ENCODE results near the gene ROPN1. TPM values are rescaled to one million over a fixed set of nuclear protein-coding genes. Genes with fewer than 3 reads are reported as not detected.
"Not testable (repeated sequence)": the region's sequence is repeated elsewhere in the genome, so short reads cannot be mapped to it uniquely, and the experiment has no call there.

ROPN1 gene
- total RNA-seq, 1 experiment from 2014 or later = not detected

- H3K36me3 ChIP-seq (ENCODE audit: low read depth, low read length); H3F3A ChIP-seq (ENCODE audit: low read length, unreplicated experiment); H3K79me2 ChIP-seq (ENCODE audit: low read length); H3K4me2 ChIP-seq (ENCODE audit: low read length); H3K4me3 ChIP-seq (ENCODE audit: low read length); POLR2A ChIA-PET (ENCODE audit: unreplicated experiment); H3K27ac ChIP-seq (ENCODE audit: low read length); intact Hi-C loops (cut with micrococcal nuclease); CTCF ChIA-PET; H3K9me2 ChIP-seq (replicated peaks; ENCODE audit: low read length); DNase-seq; H2AFZ ChIP-seq (ENCODE audit: low read length); ATAC-seq; H3K4me1 ChIP-seq (ENCODE audit: insufficient read depth, low read length); H4K20me1 ChIP-seq (ENCODE audit: low read length); H3K9me3 ChIP-seq (ENCODE audit: low read length); BruUV-seq (replicated peaks); H3K9ac ChIP-seq (ENCODE audit: low read length): not testable (repeated sequence)
- H3K27me3 ChIP-seq (ENCODE audit: low read length) = peaks cover 18% of the 10 kb centered on the region
These were observed 16.9 kb downstream of the ROPN1 start for GRCh38 chr3:123975030-123975429.

GRCh38 chr3:123971406-123971805 lies 20.5 kb downstream of the ROPN1 start:
- Histone ChIP-seq H2AFZ (ENCODE audit: low read length) (no peak overlapping the region), H3K4me1 (ENCODE audit: insufficient read depth, low read length) (peaks cover 3% of the 10 kb centered on the region; the same call in 1 of the 2 replicates), H3K79me2 (ENCODE audit: low read length) (no peaks in the 10 kb centered on the region), H3K9me2 (replicated peaks; ENCODE audit: low read length) (no peaks in the 10 kb centered on the region), H3K36me3 (ENCODE audit: low read depth, low read length) (no peaks in the 10 kb centered on the region), H4K20me1 (ENCODE audit: low read length) (no peaks in the 10 kb centered on the region), H3F3A (ENCODE audit: low read length, unreplicated experiment) (no peaks in the 10 kb centered on the region), H3K27me3 (ENCODE audit: low read length) (peaks cover 26% of the 10 kb centered on the region), H3K4me3 (ENCODE audit: low read length) (no peak overlapping the region), H3K4me2 (ENCODE audit: low read length) (no peak overlapping the region), H3K9me3 (ENCODE audit: low read length) (no peaks in the 10 kb centered on the region), H3K9ac (ENCODE audit: low read length) (no peak overlapping the region), H3K27ac (ENCODE audit: low read length) (no peak overlapping the region)
- intact Hi-C loops (cut with micrococcal nuclease) = no loop called here
- no TSS peak for BruUV-seq (replicated peaks)
- ATAC-seq = no peak
- ChIA-PET CTCF (no interaction called here), POLR2A (ENCODE audit: unreplicated experiment) (no interaction called here)
- TF ChIP-seq EZH2phosphoT487 (IDR thresholded peaks at IDR 0.05; ENCODE audit: borderline replicate concordance, low read length) = no peak
- DNase-seq = no peak

GRCh38 chr3:123967260-123967659 lies 24.7 kb downstream of the ROPN1 start:
- H3K27me3 ChIP-seq (ENCODE audit: low read length) = peaks cover 26% of the 10 kb centered on the region
- DNase-seq; ATAC-seq; intact Hi-C loops (cut with micrococcal nuclease); H2AFZ ChIP-seq (ENCODE audit: low read length); H3K9ac ChIP-seq (ENCODE audit: low read length); H3F3A ChIP-seq (ENCODE audit: low read length, unreplicated experiment); POLR2A ChIA-PET (ENCODE audit: unreplicated experiment); H3K4me3 ChIP-seq (ENCODE audit: low read length); H3K9me2 ChIP-seq (replicated peaks; ENCODE audit: low read length); CTCF ChIA-PET; H3K9me3 ChIP-seq (ENCODE audit: low read length); BruUV-seq (replicated peaks); H3K36me3 ChIP-seq (ENCODE audit: low read depth, low read length); H3K4me2 ChIP-seq (ENCODE audit: low read length); H3K4me1 ChIP-seq (ENCODE audit: insufficient read depth, low read length); H3K27ac ChIP-seq (ENCODE audit: low read length); H3K79me2 ChIP-seq (ENCODE audit: low read length); H4K20me1 ChIP-seq (ENCODE audit: low read length): not testable (repeated sequence)

- H3K27ac ChIP-seq (ENCODE audit: low read length); H3K4me1 ChIP-seq (ENCODE audit: insufficient read depth, low read length); H3K79me2 ChIP-seq (ENCODE audit: low read length); H3K36me3 ChIP-seq (ENCODE audit: low read depth, low read length); BruUV-seq (replicated peaks); H3K9me3 ChIP-seq (ENCODE audit: low read length); H4K20me1 ChIP-seq (ENCODE audit: low read length); H3K9me2 ChIP-seq (replicated peaks; ENCODE audit: low read length); DNase-seq; H2AFZ ChIP-seq (ENCODE audit: low read length); H3K9ac ChIP-seq (ENCODE audit: low read length); CTCF ChIA-PET; H3F3A ChIP-seq (ENCODE audit: low read length, unreplicated experiment); H3K4me2 ChIP-seq (ENCODE audit: low read length); POLR2A ChIA-PET (ENCODE audit: unreplicated experiment); H3K4me3 ChIP-seq (ENCODE audit: low read length); intact Hi-C loops (cut with micrococcal nuclease): not testable (repeated sequence)
- ATAC-seq = peak; percentile 67
- peaks cover 22% of the 10 kb centered on the region for H3K27me3 ChIP-seq (ENCODE audit: low read length)
These were observed 25.1 kb downstream of the ROPN1 start for GRCh38 chr3:123966799-123967198.

GRCh38 chr3:123964793-123965192 lies 27.1 kb downstream of the ROPN1 start:
- ATAC-seq; H2AFZ ChIP-seq (ENCODE audit: low read length); H3F3A ChIP-seq (ENCODE audit: low read length, unreplicated experiment); H3K9me3 ChIP-seq (ENCODE audit: low read length); H3K27me3 ChIP-seq (ENCODE audit: low read length); DNase-seq; POLR2A ChIA-PET (ENCODE audit: unreplicated experiment); H3K4me1 ChIP-seq (ENCODE audit: insufficient read depth, low read length); CTCF ChIA-PET; H3K9me2 ChIP-seq (replicated peaks; ENCODE audit: low read length); H3K27ac ChIP-seq (ENCODE audit: low read length); H3K9ac ChIP-seq (ENCODE audit: low read length); H3K4me3 ChIP-seq (ENCODE audit: low read length); H3K4me2 ChIP-seq (ENCODE audit: low read length); H4K20me1 ChIP-seq (ENCODE audit: low read length); H3K36me3 ChIP-seq (ENCODE audit: low read depth, low read length); BruUV-seq (replicated peaks): not testable (repeated sequence)
- peaks cover 11% of the 10 kb centered on the region for H3K79me2 ChIP-seq (ENCODE audit: low read length)
- intact Hi-C loops (cut with micrococcal nuclease) = loop anchor here (5.0 kb wide), 1 partner anchor 232 kb away; no protein-coding TSS in a partner anchor

Measured in PC-3 (cell line).